GM19023 (cell line): ENCODE results near the gene MOSMO.
"Not testable (repeated sequence)": the region's sequence is repeated elsewhere in the genome, so short reads cannot be mapped to it uniquely, and the experiment has no call there.

Experiments
- ATAC-seq: cut with Tn5 transposase; IDR thresholded peaks from one replicate; pipeline ENCODE4 v1.9.1; 2021; ENCODE audit warnings: mild to moderate bottlenecking, moderate library complexity; ENCODE audit not compliant: unreplicated experiment

MOSMO gene

GRCh38 chr16:22002047-22002446 lies 5.9 kb upstream of the MOSMO start:
- ATAC-seq = not testable (repeated sequence)

GRCh38 chr16:22003195-22003594 lies 4.7 kb upstream of the MOSMO start:
- ATAC-seq = no peak

GRCh38 chr16:22004341-22004740 lies 3.6 kb upstream of the MOSMO start:
- no peak for ATAC-seq

GRCh38 chr16:22005746-22006145 lies 2.2 kb upstream of the MOSMO start:
- no peak for ATAC-seq

GRCh38 chr16:22006636-22007035 lies 1.3 kb upstream of the MOSMO start:
- no peak for ATAC-seq

- no peak for ATAC-seq
Measured at GRCh38 chr16:22007159-22007508, 777 bp upstream of the MOSMO start.

- ATAC-seq = peak; percentile 35
Measured at GRCh38 chr16:22008215-22009059, 526 bp downstream of the MOSMO start.

GRCh38 chr16:22010902-22011301 lies 3.0 kb downstream of the MOSMO start:
- no peak for ATAC-seq

GRCh38 chr16:22012241-22012640 lies 4.3 kb downstream of the MOSMO start:
- ATAC-seq = no peak

GRCh38 chr16:22013486-22013885 lies 5.6 kb downstream of the MOSMO start:
- no peak for ATAC-seq

- no peak for ATAC-seq
Measured at GRCh38 chr16:22014271-22014873, 6.5 kb downstream of the MOSMO start.

- no peak for ATAC-seq
Measured at GRCh38 chr16:22016927-22017326, 9.0 kb downstream of the MOSMO start.

GRCh38 chr16:22018559-22018958 lies 10.6 kb downstream of the MOSMO start:
- no peak for ATAC-seq

- ATAC-seq = no peak
Measured at GRCh38 chr16:22022151-22022550, 14.2 kb downstream of the MOSMO start.

- no peak for ATAC-seq
Measured at GRCh38 chr16:22023505-22023904, 15.6 kb downstream of the MOSMO start.

- ATAC-seq = not testable (repeated sequence)
Measured at GRCh38 chr16:22024785-22025184, 16.9 kb downstream of the MOSMO start.

- no peak for ATAC-seq
Measured at GRCh38 chr16:22027633-22028032, 19.7 kb downstream of the MOSMO start.

GRCh38 chr16:22029632-22030031 lies 21.7 kb downstream of the MOSMO start:
- ATAC-seq = no peak

- ATAC-seq = no peak
Measured at GRCh38 chr16:22030087-22030812, 22.3 kb downstream of the MOSMO start.

GRCh38 chr16:22031483-22032083 lies 23.7 kb downstream of the MOSMO start:
- ATAC-seq = no peak

GRCh38 chr16:22034503-22034902 lies 26.6 kb downstream of the MOSMO start:
- ATAC-seq = no peak
